Middle frontal gyrus (tissue), 1 donor: ENCODE results near the gene CTSA.
A peak's percentile ranks its signal among the peaks of the same experiment; 100 is the strongest.
"Not testable (repeated sequence)": the region's sequence is repeated elsewhere in the genome, so short reads cannot be mapped to it uniquely, and the experiment has no call there.

Experiments
- DNase-seq: peaks from one replicate; pipeline ENCODE4 v3.0.0-alpha.2; 2015; ENCODE audit warnings: low spot score; ENCODE audit errors: extremely low spot score

The CTSA gene

DNA sequence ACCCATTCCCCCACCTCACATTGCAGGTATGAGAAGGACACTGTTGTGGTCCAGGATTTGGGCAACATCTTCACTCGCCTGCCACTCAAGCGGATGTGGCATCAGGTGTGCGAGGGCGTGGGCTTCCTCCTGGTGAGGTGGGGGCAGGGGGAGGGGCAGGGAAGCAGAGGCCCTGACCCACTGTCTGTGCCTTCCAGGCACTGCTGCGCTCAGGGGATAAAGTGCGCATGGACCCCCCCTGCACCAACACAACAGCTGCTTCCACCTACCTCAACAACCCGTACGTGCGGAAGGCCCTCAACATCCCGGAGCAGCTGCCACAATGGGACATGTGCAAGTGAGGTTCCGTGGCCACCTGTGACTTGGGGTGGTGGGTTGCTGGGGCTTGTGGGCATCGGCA, 3.7 kb downstream of the CTSA start:
- no peak for DNase-seq

DNA sequence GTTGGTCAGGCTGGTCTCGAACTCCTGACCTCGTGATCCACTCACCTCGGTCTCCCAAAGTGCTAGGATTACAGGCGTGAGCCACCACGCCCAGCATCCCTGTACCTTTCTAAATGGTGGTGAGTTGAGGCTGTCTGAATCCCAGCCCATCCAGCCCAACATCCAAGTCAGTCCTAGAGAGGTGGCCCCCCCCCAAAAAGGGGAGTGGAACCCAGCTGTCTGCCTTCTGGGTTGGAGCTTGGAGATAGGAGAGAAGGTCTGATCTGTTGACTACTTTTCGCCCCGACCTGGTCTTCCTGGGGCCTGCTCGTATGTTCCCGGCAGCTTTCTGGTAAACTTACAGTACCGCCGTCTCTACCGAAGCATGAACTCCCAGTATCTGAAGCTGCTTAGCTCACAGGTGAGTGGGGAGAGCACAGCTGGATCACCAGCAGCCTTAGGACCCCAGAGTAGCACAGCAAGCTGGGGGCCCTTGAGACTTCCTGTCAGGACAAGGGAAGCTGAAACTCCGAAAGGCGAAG, 5.6 kb downstream of the CTSA start:
- DNase-seq, result no peak

DNA sequence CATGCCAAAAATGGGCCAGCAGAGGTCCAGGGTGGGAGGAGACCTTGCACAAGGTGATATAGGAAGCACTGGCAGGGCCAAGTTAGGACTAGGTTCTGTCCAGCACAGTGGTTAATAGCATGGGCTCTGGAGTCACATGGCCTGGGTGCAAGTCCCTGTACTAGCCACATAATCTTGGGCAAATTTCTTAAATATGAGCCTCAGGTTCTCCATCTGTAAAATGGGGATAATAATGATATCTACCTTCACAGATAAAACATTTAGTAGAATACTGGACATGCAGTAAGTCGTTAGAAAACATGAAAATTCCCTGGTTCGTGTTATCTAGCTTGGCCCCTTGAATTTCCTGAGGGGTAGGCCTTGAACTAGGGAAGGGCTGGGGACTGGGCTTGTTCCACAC, 6.2 kb downstream of the CTSA start:
- DNase-seq, result no peak

DNA sequence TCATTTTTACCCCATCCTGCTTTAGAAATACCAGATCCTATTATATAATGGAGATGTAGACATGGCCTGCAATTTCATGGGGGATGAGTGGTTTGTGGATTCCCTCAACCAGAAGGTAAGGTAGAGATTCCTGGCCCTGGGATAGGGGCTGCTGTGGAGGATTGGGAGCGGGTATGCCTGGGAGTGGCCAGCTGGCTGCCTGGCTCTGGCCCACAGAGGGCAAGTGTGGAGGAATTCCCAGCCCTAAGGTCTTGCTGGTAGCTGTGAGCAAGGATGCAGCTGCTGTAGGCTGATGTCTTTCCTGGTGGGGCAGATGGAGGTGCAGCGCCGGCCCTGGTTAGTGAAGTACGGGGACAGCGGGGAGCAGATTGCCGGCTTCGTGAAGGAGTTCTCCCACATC, 6.6 kb downstream of the CTSA start:
- DNase-seq, result no peak

DNA sequence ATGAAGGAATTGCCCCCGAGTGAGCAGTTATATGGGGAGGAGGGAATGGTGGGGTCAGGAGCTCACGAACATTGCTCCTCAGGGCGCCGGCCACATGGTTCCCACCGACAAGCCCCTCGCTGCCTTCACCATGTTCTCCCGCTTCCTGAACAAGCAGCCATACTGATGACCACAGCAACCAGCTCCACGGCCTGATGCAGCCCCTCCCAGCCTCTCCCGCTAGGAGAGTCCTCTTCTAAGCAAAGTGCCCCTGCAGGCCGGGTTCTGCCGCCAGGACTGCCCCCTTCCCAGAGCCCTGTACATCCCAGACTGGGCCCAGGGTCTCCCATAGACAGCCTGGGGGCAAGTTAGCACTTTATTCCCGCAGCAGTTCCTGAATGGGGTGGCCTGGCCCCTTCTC, 7.2 kb downstream of the CTSA start:
- no peak for DNase-seq

DNA sequence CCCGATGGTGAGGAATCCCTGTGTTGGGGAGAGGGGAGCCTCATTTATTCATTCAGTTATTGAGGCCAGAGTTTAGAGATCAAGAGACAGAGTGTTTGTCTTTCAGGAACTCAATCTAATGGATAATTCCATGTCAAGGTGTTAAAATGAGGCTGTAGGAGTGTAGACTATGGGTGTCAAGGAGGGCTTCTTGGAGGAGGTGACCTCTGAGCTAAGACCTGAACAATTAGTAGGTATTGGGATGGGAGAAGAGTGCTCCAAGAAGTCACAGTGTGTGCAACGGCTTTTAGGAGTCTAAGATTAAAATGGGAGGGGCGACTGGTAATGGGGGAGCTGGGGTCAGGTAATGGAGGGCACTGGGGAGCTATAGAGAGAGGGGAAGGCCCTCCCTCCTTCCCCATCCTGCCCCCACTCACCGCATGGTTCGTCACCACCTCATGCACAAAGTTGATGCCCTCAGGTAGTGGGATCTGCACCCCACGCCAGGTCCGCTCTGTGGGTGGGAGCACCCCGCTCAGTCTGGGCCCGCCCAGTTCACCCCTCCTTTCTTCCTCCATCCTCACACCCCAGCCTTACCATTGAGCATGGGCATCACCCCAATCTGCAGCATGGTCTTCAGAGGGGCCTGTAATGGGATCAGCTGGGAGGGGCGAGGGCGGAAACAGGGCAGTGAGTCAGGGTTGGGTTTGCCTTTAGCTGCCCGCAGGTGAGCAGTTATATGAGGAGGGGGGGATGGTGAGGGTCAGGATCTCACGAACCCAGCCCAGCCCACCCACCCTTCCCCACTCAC, 8.1 kb downstream of the CTSA start:
- no peak for DNase-seq

DNA sequence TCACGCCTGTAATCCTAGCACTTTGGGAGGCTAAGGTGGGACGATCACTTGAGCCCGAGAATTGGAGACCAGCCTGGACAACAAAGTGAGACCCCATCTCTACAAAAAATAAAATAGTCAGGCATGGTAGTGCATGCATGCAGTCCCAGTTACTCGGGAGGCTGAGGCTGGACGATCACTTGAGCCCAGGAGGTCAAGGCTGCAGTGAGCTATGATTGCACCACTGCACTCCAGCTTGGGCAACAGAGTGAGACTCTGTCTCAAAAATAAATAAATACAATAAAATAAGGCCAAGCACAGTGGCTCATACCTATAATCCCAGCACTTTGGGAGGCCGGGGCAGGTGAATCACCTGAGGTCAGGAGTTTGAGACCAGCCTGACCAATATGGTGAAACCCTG, 10.2 kb downstream of the CTSA start:
- not testable (repeated sequence) for DNase-seq

DNA sequence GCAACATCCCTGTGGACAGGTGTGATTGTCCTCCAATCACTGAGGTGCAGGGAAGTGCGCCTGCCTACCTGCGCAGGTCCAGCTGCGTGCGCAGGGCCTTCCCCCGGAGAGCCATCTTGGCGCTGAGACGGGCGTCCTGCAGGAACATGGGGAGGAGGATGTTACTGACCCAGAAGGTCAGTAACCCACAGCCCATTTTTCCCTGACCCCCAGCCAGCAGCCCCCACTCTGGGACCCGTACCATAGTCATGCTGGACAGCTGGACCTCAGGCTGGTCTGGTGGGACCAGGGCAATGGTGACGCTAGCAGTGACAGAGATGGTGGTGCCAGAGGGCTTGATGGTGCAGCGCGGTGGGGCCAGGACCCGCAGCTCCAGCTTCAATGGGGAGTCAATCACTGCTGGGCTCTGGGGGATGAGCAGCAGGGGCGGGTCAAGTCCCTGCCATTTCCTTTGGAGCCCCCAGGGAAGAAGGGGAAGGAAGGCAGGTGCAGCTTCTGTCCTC, 11.1 kb downstream of the CTSA start:
- no peak for DNase-seq

DNA sequence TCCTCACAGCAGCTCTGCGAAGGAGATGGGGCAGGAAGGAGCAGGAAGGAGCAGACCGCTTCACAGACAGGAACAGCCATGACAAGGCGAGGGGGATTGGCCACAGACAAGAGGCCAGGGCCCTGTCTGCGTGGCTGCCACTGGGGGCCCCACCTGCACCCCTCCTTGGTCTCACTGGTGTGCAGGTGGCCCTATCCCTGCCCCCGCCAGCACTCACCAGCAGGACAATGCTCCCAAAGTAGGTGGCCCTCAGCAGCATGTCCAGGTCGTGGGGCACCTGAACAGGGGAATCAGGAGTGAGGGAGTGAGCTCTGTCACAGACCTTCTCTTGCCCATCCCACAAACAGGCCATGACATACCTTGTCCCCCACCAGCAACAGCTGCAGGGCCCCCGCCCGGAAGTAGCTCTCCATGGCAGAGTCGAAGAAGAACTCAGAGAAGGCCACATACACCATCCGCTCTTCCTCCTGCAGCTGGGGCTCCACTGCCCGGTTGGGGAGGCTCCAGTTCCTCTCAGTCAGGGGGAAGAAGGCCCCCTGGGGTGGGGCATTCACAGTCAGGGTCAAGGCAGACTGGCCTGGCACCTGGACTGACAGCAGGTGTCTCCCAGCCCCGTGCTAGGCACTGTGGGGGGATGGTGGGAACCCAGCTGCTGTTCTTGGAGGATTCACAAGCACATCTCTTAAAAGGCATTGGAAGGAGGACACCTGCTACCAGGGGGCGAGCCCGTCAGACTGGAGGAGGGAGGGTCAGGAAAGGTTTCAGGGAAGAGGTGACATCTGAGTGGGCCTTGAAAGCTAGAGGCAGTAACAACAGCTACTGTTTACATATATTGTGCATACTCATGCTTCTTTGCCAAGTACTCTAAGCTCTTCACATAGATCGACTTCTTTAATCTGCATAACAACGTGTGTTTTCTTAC, 13.7 kb downstream of the CTSA start:
- DNase-seq, result no peak

DNA sequence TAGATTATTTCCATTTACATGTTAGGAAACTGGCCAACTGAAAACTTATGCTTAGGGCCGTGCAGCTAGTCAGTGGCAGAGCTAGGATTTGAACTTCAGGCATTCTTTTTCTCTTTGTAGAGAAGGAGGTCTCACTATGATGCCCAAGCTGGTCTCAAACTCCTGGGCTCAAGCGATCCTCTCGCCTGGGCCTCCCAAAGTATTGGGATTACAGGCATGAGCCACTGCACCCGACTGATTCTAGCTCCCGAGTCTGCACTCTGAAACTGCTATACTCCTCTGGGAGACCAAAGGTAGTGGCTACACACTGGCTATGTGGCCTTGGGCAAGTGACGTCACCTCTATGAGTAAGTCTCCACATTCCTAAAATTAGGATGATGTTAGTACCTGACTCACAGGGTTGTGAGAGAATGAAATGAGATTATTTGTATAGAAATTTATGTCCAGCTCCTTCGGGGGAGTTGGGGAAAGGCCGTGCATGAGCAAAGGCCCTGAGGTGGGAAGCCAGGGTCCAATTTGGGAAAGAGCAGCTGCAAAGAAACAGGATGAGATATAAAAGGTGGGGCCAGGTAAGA, 14.5 kb downstream of the CTSA start:
- no peak for DNase-seq

DNA sequence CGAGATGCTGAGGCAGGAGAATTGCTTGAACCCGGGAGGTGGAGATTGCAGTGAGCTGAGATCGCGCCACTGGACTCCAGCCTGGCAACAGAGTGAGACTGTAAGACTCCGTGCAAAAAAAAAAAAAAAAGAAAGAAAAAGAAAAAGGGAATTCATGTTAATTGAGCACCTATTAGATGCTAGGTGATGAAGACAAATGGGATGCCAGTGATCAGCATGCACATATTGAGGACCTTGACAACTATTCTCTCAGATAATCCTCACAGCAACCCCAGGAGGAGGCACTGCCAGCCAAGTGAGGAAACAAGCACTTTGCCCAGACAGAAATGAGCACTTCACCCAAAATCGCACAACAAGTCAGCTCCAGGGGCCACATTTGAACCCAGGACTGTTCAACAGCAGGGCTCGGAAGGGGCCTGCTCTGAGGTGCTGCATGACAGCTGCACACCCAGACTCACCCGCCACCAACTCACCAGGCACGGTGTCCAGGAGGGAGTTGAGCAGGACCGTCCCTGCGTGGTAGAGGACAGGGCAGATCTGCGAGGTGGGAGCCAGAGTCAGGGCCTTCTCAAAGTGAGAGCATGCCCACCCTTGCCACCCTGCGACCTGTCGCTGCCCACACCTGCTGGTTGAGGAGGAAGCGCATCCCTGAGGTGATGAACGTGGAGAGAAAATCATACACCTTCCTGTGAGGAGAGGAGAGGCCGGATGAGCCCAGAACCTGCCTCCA, 16.2 kb downstream of the CTSA start:
- no peak for DNase-seq

DNA sequence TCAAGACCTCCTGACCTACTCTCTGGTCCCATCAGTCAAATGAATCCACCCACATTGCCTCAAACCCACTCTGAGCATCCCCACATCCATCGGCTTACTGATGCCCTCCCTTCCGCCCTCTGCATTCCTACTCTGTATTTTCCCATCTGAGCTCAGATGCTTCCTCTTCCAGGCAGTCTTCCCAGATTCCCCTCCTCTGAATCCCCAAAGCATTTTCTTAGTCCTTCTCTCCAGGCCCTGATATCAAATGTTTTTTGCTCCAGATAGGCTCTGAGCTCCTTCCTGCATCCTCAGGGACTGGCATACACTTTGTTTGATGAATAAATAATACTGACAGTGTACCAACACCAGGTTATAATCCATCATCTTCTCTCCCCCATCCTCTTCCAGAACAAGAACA, 16.9 kb downstream of the CTSA start:
- no peak for DNase-seq

DNA sequence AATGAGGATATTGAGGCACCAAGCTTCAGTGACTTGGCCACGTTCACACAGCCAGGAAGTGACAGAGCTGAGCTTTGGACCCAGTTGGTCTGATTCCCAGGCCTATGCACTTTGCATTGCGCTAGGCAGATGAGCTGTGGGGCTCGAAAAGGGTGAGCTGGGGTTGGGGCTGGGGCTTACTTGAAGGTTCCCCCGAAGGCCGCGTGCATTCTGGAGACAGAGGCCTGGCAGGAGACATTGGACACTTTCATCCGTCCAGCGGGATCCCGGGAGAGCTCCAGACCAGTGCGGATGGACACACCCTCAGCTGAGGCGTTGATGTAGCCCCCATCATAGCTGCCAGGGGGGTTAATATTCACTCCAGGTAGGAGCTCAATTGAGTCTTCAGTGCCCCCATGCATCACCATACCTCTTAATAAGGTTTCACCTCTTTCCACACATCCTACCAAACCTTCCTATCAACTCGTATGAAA, 18.2 kb downstream of the CTSA start:
- DNase-seq, result no peak

DNA sequence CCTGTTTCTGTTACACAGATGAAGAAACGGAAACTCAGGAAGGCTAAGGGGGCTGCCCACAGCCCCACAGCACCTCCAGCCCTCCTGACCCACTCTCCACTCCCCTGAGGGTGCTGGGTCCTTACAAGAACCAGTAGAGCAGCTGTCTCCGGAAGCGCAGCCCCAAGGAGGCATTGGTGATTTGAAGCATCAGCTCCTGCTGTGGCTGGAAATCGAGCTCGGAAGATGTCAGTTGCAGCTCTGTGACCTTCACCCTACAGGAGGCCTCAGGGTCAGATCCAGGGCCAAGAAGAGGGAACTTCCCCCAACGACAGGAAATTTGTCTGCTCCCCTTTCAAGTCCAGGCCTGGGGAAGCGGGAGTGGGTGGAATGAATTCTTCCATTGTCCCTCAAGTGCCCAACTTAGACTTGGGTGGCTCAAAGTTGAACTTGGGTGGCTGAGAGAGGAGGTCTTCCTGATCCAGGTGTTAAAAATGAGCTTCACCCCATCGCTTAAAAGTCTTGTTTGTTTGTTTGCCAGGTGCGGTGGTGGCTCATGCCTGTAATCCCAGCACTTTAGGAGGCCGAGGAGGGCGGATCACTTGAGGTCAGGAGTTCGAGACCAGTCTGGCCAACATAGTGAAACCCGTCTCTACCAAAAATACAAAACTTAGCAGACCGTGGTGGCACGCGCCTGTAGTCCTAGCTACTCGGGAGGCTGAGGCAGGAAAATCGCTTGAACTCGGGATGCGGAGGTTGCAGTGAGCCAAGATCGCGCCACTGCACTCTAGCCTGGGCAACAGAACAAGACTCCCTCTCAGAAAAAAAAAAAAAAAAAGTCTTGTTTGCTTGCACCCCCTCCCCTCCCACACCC, 18.9 kb downstream of the CTSA start:
- DNase-seq, result no peak

DNA sequence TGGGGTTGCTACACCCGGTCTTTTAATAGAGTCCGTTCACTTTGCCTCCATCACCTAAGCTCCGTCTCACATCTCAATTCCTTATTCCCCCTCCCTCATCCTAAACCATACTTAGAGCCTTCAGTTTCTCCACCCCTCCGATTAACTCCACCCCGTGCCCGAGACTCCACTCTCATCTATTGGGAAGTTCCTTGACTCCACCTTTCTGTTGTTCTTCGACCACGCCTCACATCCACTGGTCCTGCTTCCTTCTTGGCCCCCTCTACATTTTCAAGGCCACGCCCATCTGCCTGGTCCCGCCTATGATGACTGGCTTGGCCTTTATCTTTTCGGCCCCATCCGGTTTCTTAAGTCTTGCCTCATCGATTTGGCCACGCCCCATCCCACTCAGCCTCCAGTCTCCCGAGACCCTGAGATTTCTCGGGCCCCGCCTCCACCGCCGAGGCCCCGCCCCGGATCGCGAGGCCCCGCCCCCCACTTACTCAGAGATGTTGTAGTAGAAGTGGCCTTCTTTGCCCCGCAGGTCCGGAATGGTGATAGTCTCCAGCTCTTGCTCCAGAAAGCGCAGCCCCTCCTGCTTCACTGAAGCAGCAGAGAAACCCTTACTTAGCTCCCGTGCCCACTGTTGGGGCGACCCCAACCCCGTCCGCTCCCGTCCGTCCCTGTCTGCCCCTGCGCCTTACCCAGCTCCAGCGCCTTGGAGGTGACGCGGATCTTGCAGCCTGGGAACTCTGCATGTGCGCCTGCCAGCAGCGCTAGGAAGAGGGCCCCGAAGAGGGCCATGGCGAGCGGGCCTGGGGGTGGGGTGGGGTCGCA, 19.7 kb downstream of the CTSA start:
- peak; percentile 56 for DNase-seq

DNA sequence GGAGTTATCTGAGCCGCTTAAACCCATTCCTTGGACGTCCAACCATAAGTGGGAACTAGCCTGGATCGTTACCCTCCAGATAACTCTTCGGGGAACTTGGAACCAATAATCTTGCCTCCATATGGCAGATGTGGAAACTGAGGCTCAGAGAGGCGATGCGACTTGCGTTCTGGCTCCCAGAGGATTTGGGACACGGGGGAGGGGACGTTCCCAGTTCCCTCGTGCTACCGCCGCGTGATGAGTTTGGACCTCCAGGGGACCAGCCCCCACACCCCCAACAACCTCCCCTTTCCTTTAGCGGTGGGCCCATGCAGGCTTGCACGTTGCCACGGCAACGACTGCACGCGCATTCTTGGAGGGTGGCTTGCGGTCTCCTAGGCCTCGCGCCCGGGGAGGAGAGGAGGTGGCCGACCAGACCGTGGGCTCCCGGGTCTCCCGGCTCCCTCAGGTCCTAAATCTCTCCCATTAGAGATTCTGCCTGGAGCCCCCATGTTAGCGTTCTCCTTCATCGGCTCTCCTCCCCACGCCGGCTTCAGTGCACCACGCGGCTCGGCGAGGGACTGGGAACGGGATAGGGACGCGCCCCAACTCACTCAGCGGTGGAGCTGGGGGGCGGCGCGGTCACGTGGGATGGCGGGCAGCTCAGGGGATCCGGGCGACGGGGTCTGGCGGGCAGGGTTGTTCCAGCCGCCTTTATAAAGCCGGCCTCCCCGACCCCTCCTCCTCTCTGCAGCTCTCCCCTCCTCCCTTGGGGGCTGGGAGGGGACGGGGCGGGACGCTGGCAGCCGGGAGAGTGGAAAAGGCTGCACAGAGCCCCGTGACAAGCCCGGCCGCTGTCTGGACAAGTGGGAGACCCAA, 20.6 kb downstream of the CTSA start, which contains the start of gene PLTP:
TSS of gene PLTP (minus strand) at position 670 of the 858 bp plus-strand sequence. CDS start 703 bp downstream, outside the sequence.
- DNase-seq, result no peak

DNA sequence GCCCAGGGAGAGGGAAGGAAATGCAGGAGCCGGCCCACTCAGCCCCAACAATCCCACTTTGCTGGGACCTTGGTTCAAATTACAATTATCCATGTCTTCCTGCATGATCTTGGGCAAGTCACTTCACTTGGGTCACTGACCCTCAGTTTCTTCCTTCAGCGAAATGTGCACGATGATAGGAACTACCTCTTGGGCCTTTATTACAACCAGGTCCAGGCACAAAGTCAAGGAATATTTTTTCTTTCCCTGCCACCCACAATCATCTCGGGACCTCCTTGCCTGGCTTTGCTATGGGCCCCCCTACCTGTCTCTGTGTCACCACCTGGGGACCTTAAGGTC, 21.2 kb downstream of the CTSA start:
- no peak for DNase-seq

DNA sequence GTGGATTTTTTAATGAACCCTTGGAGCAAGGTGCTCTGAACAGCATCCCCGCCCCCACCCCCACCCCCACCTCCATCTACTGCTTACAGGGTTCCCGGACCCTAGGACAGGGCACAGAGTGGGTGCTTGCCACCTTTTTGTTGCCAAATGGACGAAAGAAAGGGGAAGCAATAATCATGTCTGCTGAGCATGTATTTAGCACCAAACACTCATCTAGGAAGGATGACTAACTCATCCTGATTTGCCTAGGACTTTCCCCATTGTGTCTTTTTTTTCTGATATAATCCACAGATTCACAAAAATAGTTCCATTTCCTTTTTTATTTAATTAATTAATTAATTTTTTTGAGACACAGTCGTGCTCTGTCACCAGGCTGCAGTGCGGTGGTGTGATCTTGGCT, 22.0 kb downstream of the CTSA start:
- no peak for DNase-seq
